ENCODE results near the gene PSMD12. TPM values are rescaled to one million over a fixed set of nuclear protein-coding genes. Genes with fewer than 3 reads are reported as not detected.

PSMD12 gene
- total and polyA plus RNA-seq, 12 donors, result 28.5 to 67.1 (median 48.4) TPM

GRCh38 chr17:67400193-67400592 is 33.8 kb upstream of the PSMD12 start:
- Histone ChIP-seq H3K27ac (peak overlapping the region in 3 of 10 donors; percentile 6 to 51 (median 36)), H3K27me3 (no peaks in the 10 kb centered on the region), H3K36me3 (no peaks in the 10 kb centered on the region), H3K4me1 (peaks cover 0 to 35% (median 14%) of the 10 kb centered on the region in 9 donors), H3K9me3 (no peaks in the 10 kb centered on the region), H3K4me3 (no peak overlapping the region)
- intact Hi-C loops (cut with DNase I), result no loop called here
- DNase-seq (no peak), ATAC-seq (peak in 3 of 8 donors; percentile 22 to 52 (median 39))
- WGBS, 2 donors, result 8 to 10% methylated on average over 6 of the region's 6 CpGs
- no peak for TF ChIP-seq CTCF (IDR thresholded peaks at IDR 0.05)

- WGBS, 2 donors, result 87 to 91% methylated on average over 3 of the region's 3 CpGs
- ATAC-seq (peak in 1 of 8 donors; percentile 9), DNase-seq (no peak)
- Histone ChIP-seq H3K4me1 (peaks cover 0 to 35% (median 14%) of the 10 kb centered on the region in 9 donors), H3K27me3 (no peaks in the 10 kb centered on the region), H3K9me3 (no peaks in the 10 kb centered on the region), H3K4me3 (no peak overlapping the region), H3K36me3 (no peaks in the 10 kb centered on the region), H3K27ac (peak overlapping the region in 2 of 10 donors; percentile 36 to 51)
- intact Hi-C loops (cut with DNase I), result no loop called here
- no peak for TF ChIP-seq CTCF (IDR thresholded peaks at IDR 0.05)
Observed at GRCh38 chr17:67399676-67400075, 33.3 kb upstream of the PSMD12 start.

GRCh38 chr17:67393809-67394397 is 27.5 kb upstream of the PSMD12 start:
- no peak for TF ChIP-seq CTCF (IDR thresholded peaks at IDR 0.05)

GRCh38 chr17:67392111-67392510 is 25.7 kb upstream of the PSMD12 start:
- H3K9me3 ChIP-seq, result no peaks in the 10 kb centered on the region
- peaks cover 0 to 6% (median 0%) of the 10 kb centered on the region in 9 donors for H3K36me3 ChIP-seq
- no peak for TF ChIP-seq CTCF (IDR thresholded peaks at IDR 0.05)
- H3K27me3 ChIP-seq, result no peaks in the 10 kb centered on the region
- H3K4me3 ChIP-seq, result no peak overlapping the region
- peaks cover 0 to 43% (median 19%) of the 10 kb centered on the region in 9 donors for H3K4me1 ChIP-seq
- intact Hi-C loops (cut with DNase I), result no loop called here
- H3K27ac ChIP-seq, result peak overlapping the region in 1 of 10 donors; percentile 85
- 98% methylated on average over 6 of the region's 6 CpGs for WGBS, 2 donors
- DNase-seq, result no peak
- no peak for ATAC-seq

More at GRCh38 chr17:67393809-67394397, 27.5 kb upstream of the PSMD12 start:
- no peak overlapping the region for H3K4me3 ChIP-seq
- H3K9me3 ChIP-seq, result no peaks in the 10 kb centered on the region
- no peak for ATAC-seq
- H3K27ac ChIP-seq, result no peak overlapping the region
- DNase-seq, result no peak
- intact Hi-C loops (cut with DNase I), result no loop called here
- peaks cover 0 to 31% (median 15%) of the 10 kb centered on the region in 9 donors for H3K4me1 ChIP-seq
- H3K36me3 ChIP-seq, result peaks cover 0 to 6% (median 0%) of the 10 kb centered on the region in 9 donors
- H3K27me3 ChIP-seq, result no peaks in the 10 kb centered on the region
- 96 to 97% methylated on average over 9 of the region's 9 CpGs for WGBS, 2 donors
